ENCODE measurements around the gene SYTL5.

- TF ChIP-seq CTCF (conservative IDR thresholded peaks at IDR 0.05; ENCODE audit: low read depth, low read length) (no peak), EZH2 (IDR thresholded peaks at IDR 0.05; ENCODE audit: low read length, unreplicated experiment) (no peak)
Observed at GRCh38 chrX:38055170-38055847, 49.0 kb downstream of the SYTL5 start.
